H1 (cell line): ENCODE results near the gene YARS2. TPM values are rescaled to one million over a fixed set of nuclear protein-coding genes. Genes with fewer than 3 reads are reported as not detected.

Experiments used
- CHD7 ChIP-seq: fragments of 300-600 bp; sonication (generic); IDR thresholded peaks from 2 replicates; pipeline ENCODE4 v1.7.1; 2012; ENCODE audit warnings: low read length, moderate library complexity, mild to moderate bottlenecking, inconsistent platforms; ENCODE audit not compliant: insufficient replicate concordance
- polyA plus RNA-seq, 7 experiments: library from polyadenylated mRNA; depleted of rRNA in 3 of 7; stranded (reverse) in 5 of 7; unstranded in 2 of 7; fragments of >200 nt in 5 of 7; fragments of 200-250 nt in 2 of 7; gene quantifications; 1 replicate in 5 of 7; 2 replicates in 1 of 7; 4 replicates in 1 of 7; pipeline versions ENCODE4 v1.2.1 to v1.2.3, GENCODE V29; 2011 to 2013; ENCODE audit warnings: missing spikeins in 2 of 7, mixed read lengths in 2 of 7
- total RNA-seq: library from RNA; stranded (reverse); fragmentation: NEBNext Ultra II Directional; extraction: Animal tissue kit (Norgen Biotek cat#: 25700); gene quantifications from 2 replicates; pipeline ENCODE4 v1.2.1, GENCODE V29; 2021

The YARS2 gene
- total and polyA plus RNA-seq, 2 of the 8 experiments (the other 6 are each of a cell fraction or from before 2014, with no cell fraction given) = 29.9 to 41.4 TPM

- TF ChIP-seq CHD7 = peak; percentile 37
These were observed 874 bp upstream of the YARS2 start (continued) for GRCh38 chr12:32756476-32757066.
